Ecto neural progenitor cell (in vitro differentiated cells): ENCODE data around the gene PRAC1.

Source experiments
- DNase-seq: peaks from one replicate; pipeline ENCODE4 v3.0.0-alpha.2; 2018; ENCODE audit warnings: low spot score

The PRAC1 gene

GRCh38 chr17:48747445-48748363 lies 25.4 kb upstream of the PRAC1 start:
- peak; percentile 69 for DNase-seq

- no peak for DNase-seq
Observed at GRCh38 chr17:48746916-48747444, 24.7 kb upstream of the PRAC1 start.

- no peak for DNase-seq
Observed at GRCh38 chr17:48745381-48746275, 23.3 kb upstream of the PRAC1 start.

GRCh38 chr17:48740537-48740936 lies 18.2 kb upstream of the PRAC1 start:
- DNase-seq = no peak

GRCh38 chr17:48738803-48739526 lies 16.6 kb upstream of the PRAC1 start:
- DNase-seq = no peak

GRCh38 chr17:48738424-48738802 lies 16.1 kb upstream of the PRAC1 start:
- DNase-seq = no peak

- no peak for DNase-seq
Observed at GRCh38 chr17:48737330-48738043, 15.2 kb upstream of the PRAC1 start.

GRCh38 chr17:48735062-48735351 lies 12.7 kb upstream of the PRAC1 start:
- no peak for DNase-seq

- DNase-seq = no peak
Observed at GRCh38 chr17:48734333-48735061, 12.2 kb upstream of the PRAC1 start.

- DNase-seq = no peak
Observed at GRCh38 chr17:48733632-48734328, 11.5 kb upstream of the PRAC1 start.

GRCh38 chr17:48732688-48733629 lies 10.6 kb upstream of the PRAC1 start:
- no peak for DNase-seq

- no peak for DNase-seq
Observed at GRCh38 chr17:48731355-48731754, 9.0 kb upstream of the PRAC1 start.

- no peak for DNase-seq
Observed at GRCh38 chr17:48730240-48730550, 7.9 kb upstream of the PRAC1 start.

- no peak for DNase-seq
Observed at GRCh38 chr17:48729335-48730239, 7.3 kb upstream of the PRAC1 start.

- peak; percentile 77 for DNase-seq
Observed at GRCh38 chr17:48728232-48729231, 6.2 kb upstream of the PRAC1 start, which contains the start of gene HOXB13. Gene HOXB13 (minus strand): TSS chr17:48728750. CDS start chr17:48728593, 157 bp downstream.

- DNase-seq = no peak
Observed at GRCh38 chr17:48727415-48728175, 5.3 kb upstream of the PRAC1 start.
